Measurements from ENCODE around the gene ARPC1B. TPM values are rescaled to one million over a fixed set of nuclear protein-coding genes. Genes with fewer than 3 reads are reported as not detected.
A peak's percentile ranks its signal among the peaks of the same experiment; 100 is the strongest.

ARPC1B gene
- total and polyA plus RNA-seq, 2 of the 8 experiments (the other 6 are each of a cell fraction or from before 2014, with no cell fraction given), result 64.5 to 115 TPM

GRCh38 chr7:99392659-99393354, 18.3 kb downstream of the ARPC1B start (continued):
- TF ChIP-seq RAD21 (IDR thresholded peaks at IDR 0.05 in 1 of 2, conservative IDR thresholded peaks at IDR 0.05 in 1 of 2; ENCODE audit: low read depth in 2 of 2, low read length in 2 of 2), result no peak
- no peak for TF ChIP-seq CEBPB (IDR thresholded peaks at IDR 0.05; ENCODE audit: low read depth, low read length)
- TF ChIP-seq TAF7 (optimal IDR thresholded peaks at IDR 0.05; ENCODE audit: borderline replicate concordance, low read depth, low read length), result peak; percentile 14
- no peak for TF ChIP-seq BRCA1 (IDR thresholded peaks at IDR 0.05; ENCODE audit: low read depth, low read length)
- peak in 1 of 2 experiments; percentile 84; a peak in 1 of 3 replicates for TF ChIP-seq POLR2A (IDR thresholded peaks at IDR 0.05; ENCODE audit: control extremely low read depth in 1 of 2, low read depth in 2 of 2, low read length in 2 of 2)
- TF ChIP-seq ZNF274 (IDR thresholded peaks at IDR 0.05; ENCODE audit: borderline replicate concordance, extremely low read depth, low read length), result no peak
- no peak for TF ChIP-seq RXRA (IDR thresholded peaks at IDR 0.05; ENCODE audit: insufficient read depth, low read depth, low read length)
- no peak for TF ChIP-seq HDAC6 (IDR thresholded peaks at IDR 0.05; ENCODE audit: low read depth, low read length)
- peak; percentile 40 for TF ChIP-seq TAF1 (IDR thresholded peaks at IDR 0.05; ENCODE audit: low read depth, low read length)
- TF ChIP-seq ATF2 (IDR thresholded peaks at IDR 0.05; ENCODE audit: low read length), result no peak
- no peak for TF ChIP-seq USF2 (IDR thresholded peaks at IDR 0.05; ENCODE audit: low read length)
- no peak for TF ChIP-seq SIRT6 (IDR thresholded peaks at IDR 0.05; ENCODE audit: low read length)
- peak; percentile 22; the same call in 1 of the 2 replicates for TF ChIP-seq E2F6 (IDR thresholded peaks at IDR 0.05)
- TF ChIP-seq KDM4A (IDR thresholded peaks at IDR 0.05; ENCODE audit: low read depth, low read length, severe bottlenecking), result peak; percentile 72
- 0 out of 2 replicates have a peak, but pooled peaks have one; percentile 42 for TF ChIP-seq MAX (IDR thresholded peaks at IDR 0.05)
- TF ChIP-seq KDM5A (IDR thresholded peaks at IDR 0.05; ENCODE audit: low read length), result no peak
- no peak for TF ChIP-seq SP4 (IDR thresholded peaks at IDR 0.05; ENCODE audit: low read length)
- TF ChIP-seq TCF12 (IDR thresholded peaks at IDR 0.05; ENCODE audit: low read depth, low read length), result no peak
- TF ChIP-seq TBP (IDR thresholded peaks at IDR 0.05; ENCODE audit: low read depth, low read length), result no peak
- peak in 1 of 2 experiments; percentile 61; a peak in 2 of 4 replicates for TF ChIP-seq SIN3A (conservative IDR thresholded peaks at IDR 0.05 in 1 of 2, IDR thresholded peaks at IDR 0.05 in 1 of 2; ENCODE audit: low read depth in 1 of 2, low read length in 2 of 2)

All from H1 (cell line).